HL-60/S4 treated with retinoic acid at 250 ng/mL for 4 days and 3 days (cell line): Measurements from ENCODE around the gene NCOA7.

Source experiments
- in situ Hi-C: fragments of 300-500 bp; cut with MboI; formaldehyde crosslinking; loops from 2 replicates; pipeline ENCODE4 v1.7.0; 2022; ENCODE audit warnings: low sequenced_read_pairs

The NCOA7 gene

GRCh38 chr6:125939791-125940190, 149.0 kb downstream of the NCOA7 start:
- in situ Hi-C loops, result no loop called here

GRCh38 chr6:125940247-125941041, 149.7 kb downstream of the NCOA7 start:
- in situ Hi-C loops, result no loop called here

GRCh38 chr6:125942672-125943527, 152.1 kb downstream of the NCOA7 start:
- in situ Hi-C loops, result no loop called here

GRCh38 chr6:125943528-125944433, 153.0 kb downstream of the NCOA7 start:
- in situ Hi-C loops, result no loop called here

GRCh38 chr6:125944434-125944816, 153.7 kb downstream of the NCOA7 start:
- in situ Hi-C loops, result no loop called here

- in situ Hi-C loops, result no loop called here
Measured at GRCh38 chr6:125944896-125945295, 154.1 kb downstream of the NCOA7 start.

- in situ Hi-C loops, result no loop called here
Measured at GRCh38 chr6:125945378-125946141, 154.8 kb downstream of the NCOA7 start.

GRCh38 chr6:125947615-125948014, 156.9 kb downstream of the NCOA7 start:
- in situ Hi-C loops, result no loop called here

- in situ Hi-C loops, result no loop called here
Measured at GRCh38 chr6:125948455-125948854, 157.7 kb downstream of the NCOA7 start.

GRCh38 chr6:125949069-125949468, 158.3 kb downstream of the NCOA7 start:
- in situ Hi-C loops, result no loop called here

GRCh38 chr6:125950293-125950692, 159.5 kb downstream of the NCOA7 start:
- in situ Hi-C loops, result loop anchor here (10.0 kb wide), 1 partner anchor 165 kb away; no protein-coding TSS in a partner anchor

- in situ Hi-C loops, result loop anchor here (10.0 kb wide), 1 partner anchor 166 kb away; no protein-coding TSS in a partner anchor
Measured at GRCh38 chr6:125950716-125951115, 160.0 kb downstream of the NCOA7 start.

GRCh38 chr6:125951323-125951722, 160.6 kb downstream of the NCOA7 start:
- in situ Hi-C loops, result loop anchor here (10.0 kb wide), 1 partner anchor 167 kb away; no protein-coding TSS in a partner anchor

GRCh38 chr6:125952764-125953501, 162.2 kb downstream of the NCOA7 start:
- in situ Hi-C loops, result loop anchor here (10.0 kb wide), 1 partner anchor 168 kb away; no protein-coding TSS in a partner anchor

- in situ Hi-C loops, result loop anchor here (10.0 kb wide), 1 partner anchor 169 kb away; no protein-coding TSS in a partner anchor
Measured at GRCh38 chr6:125953502-125953875, 162.7 kb downstream of the NCOA7 start.

- in situ Hi-C loops, result loop anchor here (10.0 kb wide), 1 partner anchor 170 kb away; no protein-coding TSS in a partner anchor
Measured at GRCh38 chr6:125954735-125955339, 164.1 kb downstream of the NCOA7 start.

GRCh38 chr6:125955973-125956372, 165.2 kb downstream of the NCOA7 start:
- in situ Hi-C loops, result loop anchor here (10.0 kb wide), 1 partner anchor 171 kb away; no protein-coding TSS in a partner anchor
